ENCODE measurements around the gene RNH1.
A peak's percentile ranks its signal among the peaks of the same experiment; 100 is the strongest.

RNH1 gene

GRCh38 chr11:459511-460220 is 47.4 kb downstream of the RNH1 start:
- peak; percentile 84 for DNase-seq (ENCODE audit: low read depth)

GRCh38 chr11:457111-457760 is 49.8 kb downstream of the RNH1 start:
- DNase-seq (ENCODE audit: low read depth): no peak

- DNase-seq (ENCODE audit: low read depth): no peak
Measured at GRCh38 chr11:456533-456932, 50.5 kb downstream of the RNH1 start.

GRCh38 chr11:455566-456147 is 51.4 kb downstream of the RNH1 start:
- DNase-seq (ENCODE audit: low read depth): no peak

- no peak for DNase-seq (ENCODE audit: low read depth)
Measured at GRCh38 chr11:454801-455565, 52.1 kb downstream of the RNH1 start.

GRCh38 chr11:454043-454442 is 53.0 kb downstream of the RNH1 start:
- no peak for DNase-seq (ENCODE audit: low read depth)

- no peak for DNase-seq (ENCODE audit: low read depth)
Measured at GRCh38 chr11:453564-453963, 53.5 kb downstream of the RNH1 start.

- DNase-seq (ENCODE audit: low read depth): no peak
Measured at GRCh38 chr11:452916-453527, 54.0 kb downstream of the RNH1 start.

- DNase-seq (ENCODE audit: low read depth): no peak
Measured at GRCh38 chr11:452203-452744, 54.8 kb downstream of the RNH1 start.

GRCh38 chr11:451738-452137 is 55.3 kb downstream of the RNH1 start:
- no peak for DNase-seq (ENCODE audit: low read depth)

- DNase-seq (ENCODE audit: low read depth): peak; percentile 56
Measured at GRCh38 chr11:450809-451451, 56.1 kb downstream of the RNH1 start.

- DNase-seq (ENCODE audit: low read depth): peak; percentile 95
Measured at GRCh38 chr11:449889-450808, 56.9 kb downstream of the RNH1 start, which contains the start of gene PTDSS2. Gene PTDSS2, plus strand, starts transcription at chr11:450279. Its CDS starts 177 bp downstream, at chr11:450456.

- peak; percentile 83 for DNase-seq (ENCODE audit: low read depth)
Measured at GRCh38 chr11:447923-448731, 58.9 kb downstream of the RNH1 start.

- no peak for DNase-seq (ENCODE audit: low read depth)
Measured at GRCh38 chr11:446891-447290, 60.2 kb downstream of the RNH1 start.

- DNase-seq (ENCODE audit: low read depth): no peak
Measured at GRCh38 chr11:445765-446588, 61.1 kb downstream of the RNH1 start.
